Measurements from ENCODE around the gene NDUFB10.

- TF ChIP-seq, protein P1, sequence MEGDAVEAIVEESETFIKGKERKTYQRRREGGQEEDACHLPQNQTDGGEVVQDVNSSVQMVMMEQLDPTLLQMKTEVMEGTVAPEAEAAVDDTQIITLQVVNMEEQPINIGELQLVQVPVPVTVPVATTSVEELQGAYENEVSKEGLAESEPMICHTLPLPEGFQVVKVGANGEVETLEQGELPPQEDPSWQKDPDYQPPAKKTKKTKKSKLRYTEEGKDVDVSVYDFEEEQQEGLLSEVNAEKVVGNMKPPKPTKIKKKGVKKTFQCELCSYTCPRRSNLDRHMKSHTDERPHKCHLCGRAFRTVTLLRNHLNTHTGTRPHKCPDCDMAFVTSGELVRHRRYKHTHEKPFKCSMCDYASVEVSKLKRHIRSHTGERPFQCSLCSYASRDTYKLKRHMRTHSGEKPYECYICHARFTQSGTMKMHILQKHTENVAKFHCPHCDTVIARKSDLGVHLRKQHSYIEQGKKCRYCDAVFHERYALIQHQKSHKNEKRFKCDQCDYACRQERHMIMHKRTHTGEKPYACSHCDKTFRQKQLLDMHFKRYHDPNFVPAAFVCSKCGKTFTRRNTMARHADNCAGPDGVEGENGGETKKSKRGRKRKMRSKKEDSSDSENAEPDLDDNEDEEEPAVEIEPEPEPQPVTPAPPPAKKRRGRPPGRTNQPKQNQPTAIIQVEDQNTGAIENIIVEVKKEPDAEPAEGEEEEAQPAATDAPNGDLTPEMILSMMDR (IDR thresholded peaks at IDR 0.05; ENCODE audit: insufficient read depth, low read depth, low read length), result no peak
- TF ChIP-seq EZH2 (IDR thresholded peaks at IDR 0.05; ENCODE audit: insufficient read depth, low read length), result no peak
Observed at GRCh38 chr16:2007081-2007836, 47.9 kb downstream of the NDUFB10 start.
